ENCODE results near the gene CTU2.

CTU2 gene

GRCh38 chr16:88696441-88696840 is 9.9 kb upstream of the CTU2 start:
- in situ Hi-C loops (cut with HindIII; ENCODE audit: low sequenced_read_pairs), result no loop called here

GRCh38 chr16:88697116-88697830 is 9.0 kb upstream of the CTU2 start:
- in situ Hi-C loops (cut with HindIII; ENCODE audit: low sequenced_read_pairs), result no loop called here

GRCh38 chr16:88697831-88698615 is 8.3 kb upstream of the CTU2 start:
- in situ Hi-C loops (cut with HindIII; ENCODE audit: low sequenced_read_pairs), result no loop called here

- in situ Hi-C loops (cut with HindIII; ENCODE audit: low sequenced_read_pairs), result no loop called here
Measured at GRCh38 chr16:88698646-88699045, 7.7 kb upstream of the CTU2 start.

- in situ Hi-C loops (cut with HindIII; ENCODE audit: low sequenced_read_pairs), result no loop called here
Measured at GRCh38 chr16:88699180-88699579, 7.1 kb upstream of the CTU2 start.

GRCh38 chr16:88700322-88700635 is 6.0 kb upstream of the CTU2 start:
- in situ Hi-C loops (cut with HindIII; ENCODE audit: low sequenced_read_pairs), result no loop called here

- in situ Hi-C loops (cut with HindIII; ENCODE audit: low sequenced_read_pairs), result no loop called here
Measured at GRCh38 chr16:88700636-88701482, 5.4 kb upstream of the CTU2 start.

- in situ Hi-C loops (cut with HindIII; ENCODE audit: low sequenced_read_pairs), result no loop called here
Measured at GRCh38 chr16:88701581-88702370, 4.5 kb upstream of the CTU2 start.

GRCh38 chr16:88702371-88703210 is 3.7 kb upstream of the CTU2 start:
- in situ Hi-C loops (cut with HindIII; ENCODE audit: low sequenced_read_pairs), result no loop called here

GRCh38 chr16:88703486-88704309 is 2.6 kb upstream of the CTU2 start:
- in situ Hi-C loops (cut with HindIII; ENCODE audit: low sequenced_read_pairs), result no loop called here

GRCh38 chr16:88705076-88705684 is 1.1 kb upstream of the CTU2 start:
- in situ Hi-C loops (cut with HindIII; ENCODE audit: low sequenced_read_pairs), result no loop called here

GRCh38 chr16:88705801-88706228 is 488 bp upstream of the CTU2 start:
- in situ Hi-C loops (cut with HindIII; ENCODE audit: low sequenced_read_pairs), result no loop called here

GRCh38 chr16:88706965-88707826 is 893 bp downstream of the CTU2 start:
- in situ Hi-C loops (cut with HindIII; ENCODE audit: low sequenced_read_pairs), result no loop called here

GRCh38 chr16:88710556-88710955 is 4.3 kb downstream of the CTU2 start:
- in situ Hi-C loops (cut with HindIII; ENCODE audit: low sequenced_read_pairs), result no loop called here

GRCh38 chr16:88711750-88712340 is 5.5 kb downstream of the CTU2 start:
- in situ Hi-C loops (cut with HindIII; ENCODE audit: low sequenced_read_pairs), result no loop called here

- in situ Hi-C loops (cut with HindIII; ENCODE audit: low sequenced_read_pairs), result no loop called here
Measured at GRCh38 chr16:88712362-88712979, 6.2 kb downstream of the CTU2 start.

GRCh38 chr16:88713054-88713453 is 6.8 kb downstream of the CTU2 start:
- in situ Hi-C loops (cut with HindIII; ENCODE audit: low sequenced_read_pairs), result no loop called here

Measured in endothelial cell of hepatic sinusoid (primary cell).